GM19240 (cell line): ENCODE data around the gene FARS2.

Source experiments
- DNase-seq: peaks from one replicate; pipeline ENCODE4 v3.0.0; 2011; ENCODE audit warnings: low spot score; ENCODE audit not compliant: insufficient read length

FARS2 gene

GRCh38 chr6:5422321-5422915 is 161.1 kb downstream of the FARS2 start:
- no peak for DNase-seq

GRCh38 chr6:5423251-5423650 is 161.9 kb downstream of the FARS2 start:
- no peak for DNase-seq

DNA sequence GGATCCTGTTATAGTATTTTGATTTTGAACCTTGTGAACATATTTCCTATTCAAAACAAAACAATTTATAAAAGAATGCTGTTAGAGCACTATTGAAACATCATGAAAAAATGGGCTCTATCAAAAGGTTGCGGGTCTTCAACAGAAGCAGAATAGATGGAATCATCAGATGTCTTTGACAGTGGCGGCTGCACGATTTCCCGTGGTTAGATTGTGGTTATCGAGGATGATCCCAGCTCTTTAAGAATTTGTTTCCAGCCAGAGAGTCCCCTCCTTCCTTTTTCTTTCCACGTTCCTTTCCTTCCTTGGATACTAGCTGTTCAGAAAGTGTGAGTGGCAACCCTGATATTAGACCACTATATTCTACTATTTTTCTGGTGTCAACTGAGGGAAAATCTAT is 163.4 kb downstream of the FARS2 start:
- no peak for DNase-seq

- no peak for DNase-seq
These were observed 164.0 kb downstream of the FARS2 start for GRCh38 chr6:5425267-5425666.

- no peak for DNase-seq
These were observed 164.5 kb downstream of the FARS2 start for GRCh38 chr6:5425797-5426196.

DNA sequence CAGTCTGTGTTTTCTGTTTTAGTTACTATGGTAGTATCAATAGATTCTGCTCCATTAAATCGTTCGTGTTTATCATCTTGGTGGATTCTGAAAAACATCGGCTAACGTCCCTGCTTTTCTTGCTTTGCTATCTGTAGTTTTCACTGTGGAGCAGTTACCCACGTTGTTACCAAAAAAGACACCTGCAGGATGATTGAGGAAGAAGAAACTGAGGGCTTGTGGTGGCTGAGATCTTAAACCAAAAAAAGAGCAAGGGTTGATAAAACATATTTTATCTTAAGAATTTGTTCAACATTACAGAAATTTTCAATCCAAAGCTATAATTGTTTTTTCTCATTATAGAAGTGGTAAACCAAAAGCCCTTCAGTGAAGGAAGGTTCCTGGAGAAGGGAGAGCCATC is 166.3 kb downstream of the FARS2 start:
- DNase-seq = no peak

- DNase-seq = no peak
These were observed 172.0 kb downstream of the FARS2 start for GRCh38 chr6:5433324-5433723.

- DNase-seq = no peak
These were observed 174.1 kb downstream of the FARS2 start for GRCh38 chr6:5435449-5435848.

DNA sequence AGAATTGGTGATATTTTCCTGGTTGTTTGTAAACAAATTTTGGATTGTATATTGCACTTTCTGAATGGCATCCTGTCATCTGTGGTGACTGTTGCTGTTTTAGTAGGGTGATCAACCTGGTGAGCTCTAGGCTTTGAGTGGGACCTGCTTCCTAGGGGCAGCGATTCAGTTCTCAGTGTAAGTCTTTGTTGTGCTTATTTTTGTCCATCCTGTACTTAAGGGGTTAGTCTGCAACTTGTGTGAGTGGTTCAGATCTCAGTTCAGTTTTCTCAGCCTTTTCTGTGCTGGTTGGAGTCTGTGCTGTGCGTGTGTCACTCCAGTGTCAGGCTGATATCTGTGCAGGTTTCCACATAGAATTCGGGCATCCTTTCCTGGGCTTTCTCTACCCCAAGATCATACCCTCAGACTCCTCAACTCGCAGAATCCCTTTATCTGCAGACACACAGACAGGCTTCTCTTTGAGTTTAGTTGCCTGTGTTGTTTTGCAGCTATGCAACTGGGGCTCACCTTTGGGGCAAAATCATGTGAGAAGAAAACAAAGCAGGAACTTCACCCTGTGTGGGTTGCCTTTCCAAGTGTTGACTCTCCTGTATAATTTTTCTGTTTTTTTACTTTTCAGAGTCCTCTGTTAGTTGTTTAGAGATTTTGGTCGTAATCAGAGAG is 177.7 kb downstream of the FARS2 start:
- DNase-seq = no peak

GRCh38 chr6:5439749-5440148 is 178.4 kb downstream of the FARS2 start:
- DNase-seq = no peak

- DNase-seq = no peak
These were observed 181.0 kb downstream of the FARS2 start for GRCh38 chr6:5442319-5442718.

- no peak for DNase-seq
These were observed 181.6 kb downstream of the FARS2 start for GRCh38 chr6:5442916-5443315.

- no peak for DNase-seq
These were observed 182.2 kb downstream of the FARS2 start for GRCh38 chr6:5443491-5443890.

DNA sequence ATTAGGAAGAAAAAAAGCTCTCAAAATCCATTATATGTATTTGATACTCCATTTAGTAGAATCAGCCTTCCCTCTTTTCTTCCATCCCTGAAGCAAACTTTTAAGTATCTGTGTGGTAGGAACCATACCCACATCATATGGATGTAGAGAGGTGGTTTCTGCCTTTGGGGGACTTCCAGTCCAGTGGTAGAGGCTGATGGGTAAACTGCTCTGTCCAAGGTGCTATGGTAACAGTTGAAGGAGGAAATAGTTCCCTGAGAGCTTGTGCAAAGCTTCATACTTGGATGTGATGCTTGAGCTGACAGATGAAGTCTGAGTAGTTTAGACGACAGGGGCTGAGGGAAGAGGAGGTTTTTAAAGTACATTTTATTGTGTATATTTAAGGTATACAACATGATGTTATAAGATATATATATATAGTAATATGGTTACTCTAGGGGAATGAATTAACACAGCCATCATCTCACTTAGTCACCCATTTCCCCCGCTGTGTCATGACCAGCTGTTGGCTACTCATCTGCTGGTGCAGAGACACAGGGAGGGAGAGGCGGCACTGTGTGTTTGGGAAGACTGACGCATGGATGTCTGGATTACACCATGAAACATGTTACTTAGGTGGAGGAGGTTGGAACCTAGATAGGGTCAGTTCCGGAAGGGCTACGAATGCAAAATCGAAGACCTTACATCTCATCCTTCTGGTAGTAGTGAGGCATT is 185.2 kb downstream of the FARS2 start:
- no peak for DNase-seq

GRCh38 chr6:5447921-5448320 is 186.6 kb downstream of the FARS2 start:
- DNase-seq = no peak

GRCh38 chr6:5450073-5450472 is 188.8 kb downstream of the FARS2 start:
- DNase-seq = no peak

DNA sequence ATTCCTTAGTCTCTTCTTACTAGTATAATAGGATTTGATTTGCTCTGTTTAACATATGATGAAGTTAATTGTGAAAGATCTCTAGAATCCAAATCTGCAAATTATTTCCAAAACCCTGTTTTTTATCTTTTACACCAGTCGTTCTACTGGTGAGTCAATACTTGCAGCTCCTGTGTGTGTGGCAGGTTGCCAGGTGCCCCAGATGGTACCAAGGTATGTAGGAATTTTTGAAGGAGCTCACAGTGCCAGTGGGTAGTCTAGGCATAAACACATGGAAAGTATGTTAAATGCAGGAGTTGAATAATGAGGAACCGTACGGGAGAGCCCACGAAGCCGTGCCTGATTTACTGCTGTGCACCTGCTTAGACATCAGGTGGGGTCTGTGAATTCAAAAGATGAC is 192.2 kb downstream of the FARS2 start:
- no peak for DNase-seq

DNA sequence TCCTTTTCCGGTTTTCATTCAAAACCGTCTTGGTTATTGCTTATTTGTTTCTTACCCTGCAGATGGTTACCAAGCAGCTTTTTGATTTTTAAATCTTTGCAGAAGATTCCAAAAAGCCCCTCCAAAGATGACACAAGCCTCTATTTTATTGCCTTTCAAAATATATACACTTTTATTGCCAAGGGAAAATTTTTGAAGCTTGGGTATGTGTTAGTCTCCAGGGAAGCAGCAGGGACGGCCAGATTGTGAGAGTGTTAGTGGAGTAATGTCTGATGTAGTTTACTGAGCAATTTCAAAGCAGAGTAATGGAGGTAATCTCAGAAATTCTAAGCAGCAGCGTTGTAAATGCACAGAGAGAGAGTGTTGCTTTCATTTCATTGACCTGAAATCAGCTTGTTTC is 193.8 kb downstream of the FARS2 start:
- no peak for DNase-seq

DNA sequence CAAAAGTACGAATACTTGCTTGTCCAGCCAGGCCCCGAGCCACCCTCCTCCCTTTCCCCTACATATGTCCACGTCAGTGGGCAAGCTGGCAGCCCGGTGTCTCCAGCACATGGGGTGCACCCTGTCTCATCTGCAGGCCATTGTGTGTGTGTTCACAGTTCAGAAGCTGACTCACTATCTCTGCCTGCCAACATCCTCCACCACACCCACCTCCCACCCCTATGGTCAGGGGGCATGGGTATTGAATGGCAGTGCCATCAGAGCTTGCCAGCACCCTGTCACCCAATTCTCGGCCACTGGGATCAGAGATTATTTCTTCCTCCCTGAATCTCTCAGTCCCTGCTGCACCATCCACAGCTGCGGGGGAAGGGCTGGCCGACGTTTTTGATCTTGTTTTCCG is 195.7 kb downstream of the FARS2 start:
- no peak for DNase-seq

DNA sequence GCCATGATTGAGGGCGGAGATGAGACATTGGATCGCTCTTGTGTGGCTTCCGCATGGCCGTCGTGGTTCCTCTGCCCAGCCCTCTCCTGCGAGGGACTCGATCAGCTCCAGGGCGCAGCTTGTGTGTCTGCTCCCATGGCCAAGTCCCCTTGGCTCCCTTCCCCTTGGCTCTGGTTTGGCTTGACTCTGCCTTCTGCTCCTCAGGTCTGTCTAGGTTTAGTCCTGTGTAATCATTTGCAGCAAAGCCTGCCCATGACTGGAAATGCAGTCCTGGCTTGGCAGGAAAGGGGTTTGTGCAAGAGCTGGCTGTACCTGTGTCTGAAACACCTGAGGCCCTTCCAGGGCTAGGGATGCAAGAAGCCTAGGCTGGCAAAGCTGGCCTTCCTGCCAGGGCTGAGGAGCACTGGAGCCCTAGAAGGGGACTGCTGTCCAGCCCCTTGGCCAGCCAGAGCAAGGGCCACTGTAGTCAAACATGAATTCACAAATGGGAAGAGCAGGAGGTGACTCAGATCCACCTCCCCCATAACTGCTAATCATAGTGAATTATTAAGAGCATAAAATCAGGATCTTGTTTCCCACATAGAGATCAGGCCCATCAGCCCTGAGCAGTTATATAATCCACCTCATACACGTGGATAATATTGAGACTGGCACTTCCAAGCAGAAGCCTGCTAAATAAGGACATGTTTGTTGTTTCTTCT is 196.8 kb downstream of the FARS2 start:
- DNase-seq = no peak

- DNase-seq = no peak
These were observed 198.0 kb downstream of the FARS2 start for GRCh38 chr6:5459346-5459745.

- no peak for DNase-seq
These were observed 200.1 kb downstream of the FARS2 start for GRCh38 chr6:5461365-5461764.
